Type B pancreatic cell (in vitro differentiated cells): ENCODE data around the gene TCF25. TPM values are rescaled to one million over a fixed set of nuclear protein-coding genes. Genes with fewer than 3 reads are reported as not detected.

Experiments used
- DNase-seq: peaks from one replicate; pipeline ENCODE4 v3.0.0; 2021; ENCODE audit warnings: mixed read lengths; ENCODE audit not compliant: unreplicated experiment; ENCODE audit errors: extremely low spot score
- H3K27ac Mint-ChIP-seq: 2 replicates; pipeline ENCODE4 v1.8.0; 2021; ENCODE audit warnings: mild to moderate bottlenecking, mixed read lengths
- H3K27me3 Mint-ChIP-seq: 2 replicates; pipeline ENCODE4 v1.8.0; 2021; ENCODE audit warnings: mixed read lengths
- H3K36me3 Mint-ChIP-seq: 2 replicates; pipeline ENCODE4 v1.8.0; 2021; ENCODE audit warnings: mixed read lengths
- H3K4me1 Mint-ChIP-seq: one replicate; pipeline ENCODE4 v1.8.0; 2021; ENCODE audit warnings: mixed read lengths; ENCODE audit not compliant: unreplicated experiment
- H3K4me3 Mint-ChIP-seq: 2 replicates; pipeline ENCODE4 v1.8.0; 2021; ENCODE audit warnings: mild to moderate bottlenecking, mixed read lengths
- H3K9me3 Mint-ChIP-seq: 2 replicates; pipeline ENCODE4 v1.8.0; 2021; ENCODE audit warnings: mixed read lengths
- total RNA-seq: library from RNA; stranded (reverse); gene quantifications from 2 replicates; pipeline ENCODE4 v1.2.1, GENCODE V29; 2021; ENCODE audit warnings: low replicate concordance
- TF ChIP-seq, protein P1 (sequence below): fragments of 200-600 bp; sonication (generic); conservative IDR thresholded peaks from 2 replicates; pipeline ENCODE4 v1.5.0; 2021; ENCODE audit warnings: antibody characterized with exemption, mild to moderate bottlenecking

Gene TCF25
- total RNA-seq, 1 donor from 2014 or later: 184 TPM

GRCh38 chr16:89946515-89946914 lies 73.1 kb downstream of the TCF25 start:
- Mint-ChIP-seq H3K4me1 (no peaks in the 10 kb centered on the region), H3K4me3 (peak overlapping the region; percentile 74), H3K27me3 (peaks cover 25% of the 10 kb centered on the region), H3K36me3 (no peaks in the 10 kb centered on the region), H3K27ac (no peak overlapping the region), H3K9me3 (no peaks in the 10 kb centered on the region)
- TF ChIP-seq, protein P1, sequence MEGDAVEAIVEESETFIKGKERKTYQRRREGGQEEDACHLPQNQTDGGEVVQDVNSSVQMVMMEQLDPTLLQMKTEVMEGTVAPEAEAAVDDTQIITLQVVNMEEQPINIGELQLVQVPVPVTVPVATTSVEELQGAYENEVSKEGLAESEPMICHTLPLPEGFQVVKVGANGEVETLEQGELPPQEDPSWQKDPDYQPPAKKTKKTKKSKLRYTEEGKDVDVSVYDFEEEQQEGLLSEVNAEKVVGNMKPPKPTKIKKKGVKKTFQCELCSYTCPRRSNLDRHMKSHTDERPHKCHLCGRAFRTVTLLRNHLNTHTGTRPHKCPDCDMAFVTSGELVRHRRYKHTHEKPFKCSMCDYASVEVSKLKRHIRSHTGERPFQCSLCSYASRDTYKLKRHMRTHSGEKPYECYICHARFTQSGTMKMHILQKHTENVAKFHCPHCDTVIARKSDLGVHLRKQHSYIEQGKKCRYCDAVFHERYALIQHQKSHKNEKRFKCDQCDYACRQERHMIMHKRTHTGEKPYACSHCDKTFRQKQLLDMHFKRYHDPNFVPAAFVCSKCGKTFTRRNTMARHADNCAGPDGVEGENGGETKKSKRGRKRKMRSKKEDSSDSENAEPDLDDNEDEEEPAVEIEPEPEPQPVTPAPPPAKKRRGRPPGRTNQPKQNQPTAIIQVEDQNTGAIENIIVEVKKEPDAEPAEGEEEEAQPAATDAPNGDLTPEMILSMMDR: no peak
- DNase-seq: no peak

DNA sequence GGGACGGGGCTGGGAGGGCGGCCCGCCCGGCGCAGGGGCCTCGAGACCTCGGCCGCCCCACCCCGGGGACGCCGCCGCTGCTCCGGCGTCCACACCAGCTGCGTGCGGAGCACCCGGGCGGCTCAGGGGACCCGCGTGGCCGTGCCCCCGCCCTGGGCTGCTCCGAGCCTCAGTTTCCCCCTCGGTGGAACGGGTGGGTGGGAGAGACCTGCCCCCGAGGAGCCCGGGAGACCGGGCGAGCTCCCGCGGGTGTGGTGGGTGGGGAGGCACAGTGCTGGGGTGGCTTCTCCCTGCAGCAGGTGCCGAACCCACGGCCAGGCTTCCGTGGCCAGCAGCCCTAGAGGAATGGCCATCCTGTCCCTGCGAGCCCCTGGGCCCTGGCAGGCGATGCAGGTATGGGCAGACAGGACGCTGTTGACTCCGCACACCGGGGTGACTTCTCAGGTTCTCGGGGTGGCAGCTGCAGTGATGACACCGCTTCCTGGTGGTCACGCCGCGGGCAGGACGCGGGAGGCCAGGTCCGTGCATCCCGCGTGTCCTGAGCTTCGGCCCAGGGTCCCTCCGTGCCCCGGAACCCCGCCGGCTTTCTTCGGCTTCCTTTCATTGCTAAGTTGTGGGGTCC lies 75.8 kb downstream of the TCF25 start:
- Mint-ChIP-seq H3K27ac (no peak overlapping the region), H3K4me3 (peak overlapping the region; percentile 86), H3K9me3 (no peaks in the 10 kb centered on the region), H3K27me3 (peaks cover 19% of the 10 kb centered on the region), H3K4me1 (no peaks in the 10 kb centered on the region), H3K36me3 (no peaks in the 10 kb centered on the region)
- TF ChIP-seq, protein P1: no peak
- DNase-seq: no peak

DNA sequence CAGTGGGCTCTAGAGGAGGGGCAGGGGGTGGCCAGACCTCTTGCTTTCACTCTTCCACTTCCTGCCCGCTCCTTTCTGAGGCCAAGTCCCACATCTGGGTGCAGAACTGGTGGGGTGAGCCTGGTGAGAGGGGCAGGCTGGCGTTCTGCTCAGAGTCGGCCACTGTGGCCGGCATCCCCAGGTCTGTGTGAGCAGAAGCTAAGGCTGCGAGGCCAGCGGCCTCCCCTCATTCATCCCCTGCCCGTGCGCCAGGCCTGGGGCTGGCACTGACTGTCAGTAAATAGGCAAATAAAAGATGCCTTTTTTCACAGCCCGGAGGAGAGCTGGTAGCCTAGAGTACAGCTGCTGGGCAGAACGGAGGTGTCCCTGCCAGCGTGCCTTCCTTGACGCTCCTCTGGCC lies 76.4 kb downstream of the TCF25 start:
- no peak for DNase-seq
- Mint-ChIP-seq H3K9me3 (no peaks in the 10 kb centered on the region), H3K36me3 (no peaks in the 10 kb centered on the region), H3K27me3 (peaks cover 17% of the 10 kb centered on the region), H3K4me1 (no peaks in the 10 kb centered on the region), H3K4me3 (peak overlapping the region; percentile 86), H3K27ac (no peak overlapping the region)
- TF ChIP-seq, protein P1: no peak

DNA sequence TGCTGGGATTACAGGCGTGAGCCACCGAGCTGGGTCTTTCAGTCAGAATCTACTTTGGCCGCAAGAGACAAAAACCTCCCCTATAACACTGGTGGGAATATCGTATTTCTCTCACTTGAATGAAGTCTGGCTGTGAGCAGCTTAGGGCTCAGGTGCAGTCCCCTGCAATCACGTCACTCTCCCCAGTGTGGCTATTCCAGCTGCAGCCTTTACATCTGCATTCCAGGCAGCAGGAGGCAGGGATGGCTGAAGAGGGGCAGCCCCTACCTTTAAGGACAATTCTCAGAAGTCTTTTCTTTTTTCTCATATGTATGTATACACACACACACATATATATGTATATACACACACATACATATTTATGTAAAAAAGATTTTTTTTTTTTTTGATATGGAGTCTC lies 78.1 kb downstream of the TCF25 start:
- TF ChIP-seq, protein P1: no peak
- Mint-ChIP-seq H3K27ac (no peak overlapping the region), H3K4me1 (no peaks in the 10 kb centered on the region), H3K9me3 (no peaks in the 10 kb centered on the region), H3K36me3 (peaks cover 3% of the 10 kb centered on the region), H3K4me3 (peak overlapping the region; percentile 63), H3K27me3 (peaks cover 8% of the 10 kb centered on the region)
- DNase-seq: no peak

DNA sequence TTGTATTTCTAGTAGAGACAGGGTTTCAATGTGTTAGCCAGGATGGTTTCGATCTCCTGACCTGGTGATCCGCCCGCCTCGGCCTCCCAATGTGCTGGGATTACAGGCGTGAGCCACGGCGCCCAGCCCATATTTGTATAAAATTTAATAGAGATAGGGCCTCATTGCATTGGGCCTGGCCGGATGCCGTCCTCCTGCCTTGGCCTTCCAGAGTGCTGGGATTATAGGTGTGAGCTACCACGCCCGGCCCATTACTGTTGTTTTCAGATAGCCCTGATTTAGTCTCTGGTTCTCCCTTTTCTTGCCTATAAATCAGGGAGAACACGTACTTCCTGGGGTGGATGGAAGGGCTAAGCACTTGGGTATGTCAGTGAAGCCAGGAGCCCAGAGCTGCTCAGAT lies 78.7 kb downstream of the TCF25 start:
- DNase-seq: no peak
- Mint-ChIP-seq H3K4me1 (no peaks in the 10 kb centered on the region), H3K27ac (no peak overlapping the region), H3K36me3 (peaks cover 3% of the 10 kb centered on the region), H3K9me3 (no peaks in the 10 kb centered on the region), H3K4me3 (no peak overlapping the region), H3K27me3 (peaks cover 7% of the 10 kb centered on the region)
- TF ChIP-seq, protein P1: no peak
